Left lung (tissue), 10 donors: ENCODE results near the gene HSP90B1. TPM values are rescaled to one million over a fixed set of nuclear protein-coding genes. Genes with fewer than 3 reads are reported as not detected.
A peak's percentile ranks its signal among the peaks of the same experiment; 100 is the strongest.

ENCODE experiments used
- ATAC-seq: fragments of 200-7000 bp; cut with Tn5 transposase; one replicate; pipeline ENCODE4 v1.9.1; 2020; ENCODE audit warnings: moderate library complexity
- DNase-seq, 4 donors: peaks; one replicate each; pipeline ENCODE4 v3.0.0-alpha.2; 2013 to 2020
- H3K27ac ChIP-seq, 2 donors: fragments of 200-600 bp; sonication (generic) in 1 of 2; one replicate each; pipeline versions ENCODE4 v1.5.0 to v1.8.0; 2020 to 2021
- H3K27me3 ChIP-seq, 2 donors: fragments of 200-600 bp; sonication (generic) in 1 of 2; one replicate each; pipeline versions ENCODE4 v1.5.0 to v1.8.0; 2020 to 2021
- H3K36me3 ChIP-seq, 2 donors: fragments of 200-600 bp; sonication (generic) in 1 of 2; one replicate each; pipeline versions ENCODE4 v1.5.0 to v1.8.0; 2020 to 2021
- H3K4me1 ChIP-seq, 2 donors: fragments of 200-600 bp; one replicate each; pipeline ENCODE4 v1.8.0; 2021
- H3K4me3 ChIP-seq, 2 donors: fragments of 200-600 bp; sonication (generic) in 1 of 2; one replicate each; pipeline versions ENCODE4 v1.5.0 to v1.8.0; 2020 to 2021; ENCODE audit warnings: mild to moderate bottlenecking in 1 of 2
- H3K9me3 ChIP-seq, 2 donors: fragments of 200-600 bp; sonication (generic) in 1 of 2; one replicate each; pipeline versions ENCODE4 v1.5.0 to v1.8.0; 2020 to 2021
- CTCF ChIP-seq, 2 donors: fragments of 200-600 bp; sonication (generic) in 1 of 2; IDR thresholded peaks; one replicate each; pipeline versions ENCODE4 v1.5.0 to v1.8.0; 2021; ENCODE audit warnings: antibody characterized with exemption in 2 of 2
- intact Hi-C, 2 donors: fragments of 100-400 bp; cut with DNase I; formaldehyde crosslinking; loops; one replicate each; pipeline versions ENCODE4 v1.11.2 to v1.14.2; 2022
- polyA plus RNA-seq, 6 donors: library from polyadenylated mRNA; unstranded; fragments of 120-200 nt; gene quantifications; one replicate each; pipeline ENCODE4 v1.2.1, GENCODE V29; 2013; ENCODE audit not compliant: insufficient read length in 6 of 6
- total RNA-seq, 2 donors: library from RNA; stranded (reverse); fragmentation: NEBNext Ultra II Directional; extraction: Animal tissue kit (Norgen Biotek cat#: 25700); gene quantifications; one replicate each; pipeline ENCODE4 v1.2.1, GENCODE V29; 2021
- donor health status: DM: no; HTN: yes; CAD: no.
- donor health status: DM: no; HTN: no; CAD: no.

HSP90B1 gene
- total and polyA plus RNA-seq, 8 donors: 679 to 1,097 (median 761) TPM

GRCh38 chr12:103901518-103902173, 28.6 kb upstream of the HSP90B1 start:
- ATAC-seq (no peak), DNase-seq (no peak)
- H3K27ac ChIP-seq: no peak overlapping the region
- H3K4me3 ChIP-seq: no peak overlapping the region
- no peaks in the 10 kb centered on the region for H3K36me3 ChIP-seq
- H3K9me3 ChIP-seq: no peaks in the 10 kb centered on the region
- H3K4me1 ChIP-seq: no peaks in the 10 kb centered on the region
- TF ChIP-seq CTCF (IDR thresholded peaks at IDR 0.05): no peak
- no peaks in the 10 kb centered on the region for H3K27me3 ChIP-seq
- intact Hi-C loops: no loop called here

- Histone ChIP-seq H3K4me3 (no peak overlapping the region), H3K4me1 (no peaks in the 10 kb centered on the region), H3K27me3 (no peaks in the 10 kb centered on the region), H3K9me3 (no peaks in the 10 kb centered on the region), H3K27ac (no peak overlapping the region), H3K36me3 (no peaks in the 10 kb centered on the region)
- intact Hi-C loops: no loop called here
- ATAC-seq (no peak), DNase-seq (no peak)
- no peak for TF ChIP-seq CTCF (IDR thresholded peaks at IDR 0.05)
Observed at GRCh38 chr12:103903993-103904392, 26.2 kb upstream of the HSP90B1 start.

GRCh38 chr12:103905730-103906349, 24.4 kb upstream of the HSP90B1 start:
- DNase-seq (no peak), ATAC-seq (no peak)
- no peak for TF ChIP-seq CTCF (IDR thresholded peaks at IDR 0.05)
- no peaks in the 10 kb centered on the region for H3K36me3 ChIP-seq
- no peaks in the 10 kb centered on the region for H3K27me3 ChIP-seq
- H3K27ac ChIP-seq: no peak overlapping the region
- H3K9me3 ChIP-seq: no peaks in the 10 kb centered on the region
- intact Hi-C loops: no loop called here
- no peaks in the 10 kb centered on the region for H3K4me1 ChIP-seq
- no peak overlapping the region for H3K4me3 ChIP-seq

GRCh38 chr12:103908246-103908541, 22.0 kb upstream of the HSP90B1 start:
- Histone ChIP-seq H3K4me3 (no peak overlapping the region), H3K9me3 (no peaks in the 10 kb centered on the region), H3K4me1 (no peaks in the 10 kb centered on the region), H3K36me3 (no peaks in the 10 kb centered on the region), H3K27ac (no peak overlapping the region), H3K27me3 (no peaks in the 10 kb centered on the region)
- DNase-seq (no peak), ATAC-seq (no peak)
- TF ChIP-seq CTCF (IDR thresholded peaks at IDR 0.05): no peak
- intact Hi-C loops: no loop called here

- Histone ChIP-seq H3K4me3 (no peak overlapping the region), H3K4me1 (no peaks in the 10 kb centered on the region), H3K27ac (no peak overlapping the region), H3K36me3 (no peaks in the 10 kb centered on the region), H3K27me3 (no peaks in the 10 kb centered on the region), H3K9me3 (no peaks in the 10 kb centered on the region)
- ATAC-seq (peak; percentile 33), DNase-seq (no peak)
- intact Hi-C loops: no loop called here
- no peak for TF ChIP-seq CTCF (IDR thresholded peaks at IDR 0.05)
Observed at GRCh38 chr12:103908877-103909276, 21.3 kb upstream of the HSP90B1 start.
